ENCODE measurements around the gene CTIF.

Gene CTIF

GRCh38 chr18:48602759-48603390 is 64.0 kb downstream of the CTIF start:
- no peak for DNase-seq (ENCODE audit: low read depth)

DNA sequence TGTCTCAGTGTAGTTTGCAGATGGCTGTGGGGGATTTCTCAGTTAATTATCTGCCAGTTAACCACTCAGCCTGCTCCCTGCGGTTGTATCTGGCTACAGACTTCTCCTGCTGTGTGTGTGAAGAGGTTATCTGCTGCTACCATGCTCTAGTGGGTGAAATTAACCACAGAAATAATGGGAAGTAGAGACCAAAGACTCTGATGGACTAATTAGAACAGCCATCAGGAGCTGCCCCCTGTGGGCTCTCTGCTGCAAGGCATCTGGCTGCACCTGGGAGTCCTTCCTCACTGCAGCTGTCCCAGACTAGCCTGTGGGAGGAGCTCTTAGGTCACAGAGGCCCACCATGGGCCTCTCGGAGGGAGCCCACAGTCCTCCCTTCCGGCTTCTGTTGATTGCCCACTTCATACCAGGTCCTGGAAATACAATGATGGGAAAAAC is 66.6 kb downstream of the CTIF start:
- no peak for DNase-seq (ENCODE audit: low read depth)

DNA sequence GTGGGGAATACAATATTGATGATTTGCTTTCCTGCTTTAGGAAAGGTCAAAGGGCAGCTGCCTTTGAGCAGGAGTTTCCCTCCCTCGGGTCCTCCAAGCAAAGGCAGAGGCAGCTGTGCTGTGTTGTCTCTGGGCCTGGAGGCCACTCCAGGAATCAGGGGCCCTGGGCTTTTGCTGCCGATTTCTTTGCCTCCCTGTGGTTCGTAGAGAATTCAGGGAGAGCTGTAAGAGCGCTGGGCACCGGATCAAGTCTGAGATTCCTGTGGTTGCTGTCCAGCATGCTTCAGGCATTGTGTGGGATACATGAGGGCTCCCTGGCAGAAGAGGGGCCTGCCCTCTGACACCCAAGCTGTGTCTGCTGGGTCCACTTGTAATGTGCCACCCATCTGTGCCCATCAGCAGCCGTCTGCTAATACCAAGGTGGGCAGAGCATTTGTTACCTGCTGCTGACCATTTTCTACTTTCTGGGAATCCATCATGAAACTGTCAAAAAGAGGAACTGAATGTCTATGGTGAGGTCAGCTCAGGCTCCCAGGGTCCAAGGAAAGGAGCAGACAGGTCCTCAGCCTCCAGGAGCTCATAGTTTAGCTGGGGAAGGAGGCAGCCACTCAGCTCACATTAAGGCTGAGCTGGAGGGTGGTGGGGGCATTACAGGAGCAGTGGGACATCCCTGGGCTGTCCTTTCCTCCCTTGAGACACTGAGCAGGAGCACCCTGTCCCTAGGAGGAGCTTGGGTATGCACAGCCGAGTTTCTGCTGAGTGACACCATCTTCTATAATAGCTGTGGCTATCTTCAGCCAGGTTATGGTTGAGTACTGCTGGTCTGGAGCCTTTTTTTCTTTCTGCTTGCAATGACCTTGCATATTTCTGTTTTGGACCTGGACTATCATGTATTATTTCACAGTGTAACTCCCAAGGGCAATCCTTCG is 68.5 kb downstream of the CTIF start:
- DNase-seq (ENCODE audit: low read depth), result no peak

- no peak for DNase-seq (ENCODE audit: low read depth)
Observed at GRCh38 chr18:48608581-48608980, 69.8 kb downstream of the CTIF start.

DNA sequence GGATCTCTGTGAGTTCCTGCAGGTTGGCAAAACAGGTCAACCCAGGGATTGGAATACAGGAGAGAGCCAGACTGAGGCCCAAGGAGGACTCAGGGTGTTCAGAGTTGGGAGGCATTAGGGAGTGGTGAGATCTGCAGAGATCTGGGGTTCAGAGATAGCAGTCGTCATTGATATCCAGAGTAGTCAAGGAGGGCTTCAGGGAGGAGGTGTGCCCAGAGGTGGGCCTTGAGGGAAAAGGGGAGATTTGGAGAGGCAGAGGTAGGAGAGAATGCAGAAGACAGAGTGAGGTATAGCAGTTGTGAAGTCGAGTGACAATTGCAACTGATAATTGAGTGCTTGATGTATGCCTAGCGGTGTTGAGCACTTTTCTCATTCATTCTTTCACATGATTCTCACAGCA is 70.3 kb downstream of the CTIF start:
- no peak for DNase-seq (ENCODE audit: low read depth)

GRCh38 chr18:48609820-48610815 is 71.3 kb downstream of the CTIF start:
- no peak for DNase-seq (ENCODE audit: low read depth)

GRCh38 chr18:48611203-48611602 is 72.4 kb downstream of the CTIF start:
- DNase-seq (ENCODE audit: low read depth), result no peak

DNA sequence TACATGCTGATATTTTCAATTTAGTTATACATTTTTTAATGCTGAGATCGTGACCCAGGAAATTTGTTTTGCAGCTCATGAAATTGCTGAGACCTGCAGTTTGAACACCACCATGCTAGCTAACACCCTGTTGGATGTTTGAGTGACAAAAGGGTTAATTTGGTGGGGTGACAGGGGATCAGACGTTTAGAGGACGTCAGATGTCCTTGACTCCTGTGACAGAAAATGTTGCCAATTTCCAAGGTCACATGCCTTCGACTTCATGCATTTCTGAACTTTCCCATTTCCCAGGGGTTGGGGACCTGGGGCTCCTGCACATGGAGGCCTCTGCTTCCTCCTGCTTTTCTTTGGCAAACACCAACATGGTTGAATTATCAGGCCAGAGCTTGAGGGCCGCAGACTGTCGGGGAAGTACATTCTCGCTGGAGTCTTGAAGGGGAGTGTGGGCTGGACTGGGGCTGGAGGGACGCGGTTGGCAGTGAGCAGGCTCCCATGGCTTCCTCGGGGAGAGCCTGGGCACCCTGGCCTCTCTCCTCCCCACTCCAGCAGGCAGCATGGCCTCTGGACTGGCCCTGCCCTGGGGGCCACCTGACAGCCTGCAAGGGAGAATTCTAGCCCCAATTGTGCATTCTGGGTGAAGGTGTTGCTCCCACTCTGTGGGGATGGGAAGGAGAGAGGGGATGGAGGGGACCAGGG is 73.1 kb downstream of the CTIF start:
- DNase-seq (ENCODE audit: low read depth), result no peak

GRCh38 chr18:48612511-48612910 is 73.7 kb downstream of the CTIF start:
- no peak for DNase-seq (ENCODE audit: low read depth)

DNA sequence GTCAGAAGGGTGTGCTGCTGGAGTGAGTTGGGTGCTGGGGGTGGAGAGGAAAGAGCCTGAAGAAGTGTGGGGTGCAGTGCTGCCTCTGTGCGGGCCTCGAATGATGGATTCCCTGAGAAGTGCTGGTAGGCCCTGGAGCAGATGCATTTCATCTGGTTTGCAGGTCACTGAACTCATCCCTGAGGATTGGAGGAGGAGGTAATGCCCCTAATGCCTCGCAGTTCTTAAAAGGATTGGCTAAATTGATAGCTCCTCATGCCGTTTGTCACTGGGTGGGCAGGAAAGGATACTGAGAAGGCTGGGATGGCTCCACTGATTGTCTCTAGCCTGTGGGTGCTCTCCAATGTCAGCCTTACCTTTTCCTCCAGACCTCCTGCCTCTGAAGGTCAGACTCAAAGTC is 74.1 kb downstream of the CTIF start:
- no peak for DNase-seq (ENCODE audit: low read depth)

DNA sequence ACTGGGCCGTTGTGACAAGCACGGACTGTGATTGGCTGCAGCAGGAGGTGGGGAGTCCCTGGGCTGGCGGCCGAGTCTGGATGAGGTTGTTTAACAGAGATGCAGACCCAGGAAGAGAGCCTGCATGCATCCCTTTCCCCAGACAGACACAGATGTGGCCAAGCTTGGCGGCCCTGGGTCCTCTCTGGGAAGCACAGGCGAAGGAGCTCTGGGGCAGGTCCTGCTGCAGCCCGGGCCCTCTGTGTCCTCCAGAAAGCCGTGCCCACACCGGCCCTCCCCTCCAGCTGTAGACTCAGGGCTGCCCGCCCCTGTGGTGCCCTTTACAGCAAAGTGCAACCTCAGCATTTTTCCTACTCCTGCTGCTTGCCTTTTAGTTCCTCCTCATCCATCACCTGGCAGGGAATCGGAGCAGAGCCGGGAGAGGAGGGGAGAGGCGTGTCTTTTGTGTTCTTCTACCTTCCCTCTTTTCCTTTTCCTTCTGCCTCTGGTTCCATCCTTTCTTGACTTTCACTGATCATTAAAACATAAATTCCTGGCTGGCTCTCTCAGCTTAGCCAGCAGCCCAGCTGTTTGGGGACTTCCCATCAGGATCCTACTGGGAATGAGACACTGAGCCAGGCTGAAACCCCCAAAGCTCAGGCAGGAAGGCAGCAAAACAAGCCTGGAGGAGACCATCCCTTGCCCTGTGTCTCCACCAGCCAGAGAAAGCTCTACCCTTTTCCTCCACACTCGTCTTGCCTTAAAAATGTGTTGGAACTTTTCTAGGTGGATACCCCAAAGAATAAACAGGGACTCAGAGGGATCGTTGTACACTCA is 75.0 kb downstream of the CTIF start:
- no peak for DNase-seq (ENCODE audit: low read depth)

- no peak for DNase-seq (ENCODE audit: low read depth)
Observed at GRCh38 chr18:48615566-48616401, 77.0 kb downstream of the CTIF start.

DNA sequence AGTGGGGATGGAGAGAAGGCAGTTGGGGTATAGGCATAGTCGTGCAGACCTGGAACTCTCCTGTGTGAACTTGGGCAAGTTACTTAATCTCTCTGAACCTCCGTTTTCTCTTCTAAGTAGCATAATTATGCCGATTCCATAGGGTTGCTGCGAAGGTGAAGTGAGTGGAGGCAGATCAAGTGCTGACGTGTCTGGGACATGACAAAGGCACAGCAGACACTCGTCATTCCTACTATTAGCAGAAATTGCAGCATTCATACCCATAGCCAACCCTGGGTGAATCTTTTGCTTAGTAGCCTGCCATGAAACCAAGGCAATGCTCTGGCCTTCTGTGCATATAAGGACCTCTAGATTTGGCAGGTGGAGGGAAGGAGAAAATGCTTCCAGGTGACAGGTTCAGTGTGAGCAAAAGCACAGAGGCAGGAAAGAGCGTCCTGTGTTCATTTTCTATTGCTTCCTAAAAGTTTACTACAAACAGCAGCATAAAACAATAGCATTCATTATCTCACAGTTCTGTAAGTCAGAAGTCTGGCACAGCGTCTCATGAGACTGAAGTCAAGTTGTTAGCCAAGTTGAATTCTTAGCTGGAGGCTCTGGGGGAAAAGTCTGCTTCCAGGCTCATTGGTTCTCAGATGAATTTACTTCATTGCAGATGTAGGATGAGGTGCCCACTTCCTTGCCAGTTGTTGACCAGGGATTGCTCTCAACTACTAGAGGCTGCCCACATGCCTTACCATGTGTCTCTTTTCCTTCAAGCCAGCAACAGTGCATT is 77.8 kb downstream of the CTIF start:
- no peak for DNase-seq (ENCODE audit: low read depth)

DNA sequence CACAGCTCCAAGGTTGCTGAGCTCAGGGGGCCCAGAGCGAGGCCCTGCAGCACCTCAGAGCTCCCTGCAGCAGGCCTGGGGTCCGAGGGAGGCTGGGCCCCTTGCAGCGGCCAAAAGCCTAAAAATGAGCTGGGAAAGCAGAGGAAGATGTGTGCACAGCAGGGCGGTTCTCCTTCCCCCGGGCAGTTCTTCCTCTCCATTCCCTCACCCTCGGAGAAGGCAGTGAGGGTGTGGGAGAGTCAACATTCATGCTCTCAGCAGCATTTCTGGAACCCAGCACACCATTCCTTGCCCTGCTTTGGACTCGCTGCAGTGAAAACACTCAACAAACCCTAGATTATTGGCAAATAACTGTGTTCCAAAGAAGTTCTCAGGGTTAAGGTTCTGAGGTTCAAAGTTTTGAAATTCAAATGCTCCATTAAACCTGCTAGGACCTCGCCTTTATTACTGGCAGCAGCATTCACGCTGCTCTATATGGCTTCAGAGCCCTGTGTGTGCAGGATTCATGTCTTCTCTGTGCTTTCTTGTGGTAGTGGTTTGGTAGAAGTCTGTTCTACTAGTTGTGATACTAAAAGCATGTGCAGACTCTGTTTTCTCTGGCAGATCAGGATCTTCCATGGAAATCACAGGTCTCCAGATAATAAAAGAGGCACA is 79.1 kb downstream of the CTIF start:
- no peak for DNase-seq (ENCODE audit: low read depth)

DNA sequence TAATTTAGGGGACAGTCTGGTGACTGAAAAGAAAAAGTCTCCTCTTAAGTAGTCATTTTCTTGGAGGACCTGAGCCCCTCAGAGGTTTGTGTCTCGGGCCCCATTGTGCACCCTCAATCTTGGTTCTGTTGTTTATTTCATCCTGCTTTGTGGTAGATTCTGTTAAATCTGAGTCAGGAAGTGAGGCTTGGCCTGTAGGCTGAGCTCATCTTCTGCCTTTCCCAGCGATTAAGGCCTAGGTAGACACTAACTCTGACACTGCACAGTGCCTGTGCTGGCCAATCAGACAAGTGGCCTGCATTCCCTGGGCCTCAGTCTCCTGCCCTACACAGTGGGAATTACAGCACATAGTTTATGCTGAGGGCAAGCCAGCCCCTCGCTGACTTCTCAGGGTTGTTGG is 80.2 kb downstream of the CTIF start:
- no peak for DNase-seq (ENCODE audit: low read depth)

GRCh38 chr18:48619501-48619900 is 80.7 kb downstream of the CTIF start:
- no peak for DNase-seq (ENCODE audit: low read depth)

GRCh38 chr18:48620071-48620470 is 81.2 kb downstream of the CTIF start:
- DNase-seq (ENCODE audit: low read depth), result no peak

DNA sequence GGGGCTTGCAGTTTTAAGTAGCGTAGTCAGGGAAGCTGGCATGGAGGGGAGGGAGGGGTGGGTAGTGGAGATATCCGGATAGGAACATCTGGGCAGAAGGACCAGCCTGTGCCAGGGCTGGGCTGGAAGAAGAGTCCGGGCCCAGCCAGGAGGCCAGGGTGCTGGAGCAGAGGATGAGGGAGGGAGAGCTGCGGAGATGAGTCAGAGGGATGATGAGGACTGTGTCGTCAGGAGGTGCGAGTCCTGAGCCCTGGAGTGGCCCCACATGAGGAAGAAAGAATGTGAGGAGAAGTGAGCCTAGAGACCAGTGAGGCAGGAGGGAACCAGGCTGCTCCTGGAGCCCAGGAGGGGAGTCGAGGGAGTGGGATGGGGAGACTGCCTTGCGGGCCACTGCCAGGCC is 82.4 kb downstream of the CTIF start:
- no peak for DNase-seq (ENCODE audit: low read depth)

Measured in stimulated activated CD8-positive, alpha-beta memory T cell treated with anti-CD3 and anti-CD28 coated beads, Interleukin-12 subunit alpha, Interleukin-12 subunit beta, amount 100 ng/mL, for 4 hours (primary cell).